ENCODE data around the gene RPP21. TPM values are rescaled to one million over a fixed set of nuclear protein-coding genes. Genes with fewer than 3 reads are reported as not detected.

Gene RPP21
- polyA plus RNA-seq (2013, experiment 1 of 2), result 83.5 TPM
- polyA plus RNA-seq (2013, experiment 2 of 2), result 77.7 TPM

DNA sequence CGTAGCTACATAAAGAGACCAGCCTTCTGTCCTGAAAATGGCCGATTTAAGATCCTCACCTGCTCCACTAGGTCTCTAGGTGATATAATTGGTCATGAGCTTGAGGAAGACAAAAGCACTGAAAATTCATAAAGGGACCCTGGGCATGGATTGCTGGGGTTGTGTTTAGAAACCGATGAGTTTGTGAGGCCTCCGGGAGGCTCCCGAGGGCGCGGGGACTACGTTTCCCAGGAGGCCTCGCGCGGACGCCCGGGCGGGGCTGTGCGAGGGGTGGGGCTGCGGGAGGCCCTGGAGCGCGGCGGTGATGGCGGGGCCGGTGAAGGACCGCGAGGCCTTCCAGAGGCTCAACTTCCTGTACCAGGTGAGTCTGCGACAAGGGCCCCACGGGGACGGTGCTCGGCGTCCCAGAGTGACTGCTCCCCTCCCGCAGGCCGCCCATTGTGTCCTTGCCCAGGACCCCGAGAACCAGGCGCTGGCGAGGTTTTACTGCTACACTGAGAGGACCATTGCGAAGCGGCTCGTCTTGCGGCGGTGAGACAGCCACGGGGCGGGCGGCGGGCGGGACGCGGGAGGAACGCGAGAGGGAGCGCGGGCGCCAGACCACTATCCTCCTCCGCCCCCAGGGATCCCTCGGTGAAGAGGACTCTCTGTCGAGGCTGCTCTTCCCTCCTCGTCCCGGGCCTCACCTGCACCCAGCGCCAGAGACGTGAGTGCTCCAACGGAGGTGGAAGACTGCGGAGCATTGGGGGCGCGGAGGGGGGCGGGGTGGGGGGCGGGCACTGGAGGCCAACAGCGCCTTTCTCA, at the start of gene RPP21:
Gene RPP21, plus strand, starts transcription at position 289 of the 804 bp plus-strand sequence. Its CDS starts 16 bp downstream, at position 305.
- WGBS, result 3% methylated on average over 45 of the region's 64 CpGs
- Histone ChIP-seq H3K4ac (ENCODE audit: low read depth in 1 of 2, low read length in 2 of 2) (peak within 1 kb of the TSS; percentile 7 to 60), H2BK12ac (ENCODE audit: low read length in 2 of 2) (peak within 1 kb of the TSS in 1 of 2 experiments; percentile 38), H3K36me3 (ENCODE audit: control insufficient read depth in 1 of 2, insufficient read depth in 2 of 2, low read depth in 1 of 2, low read length in 2 of 2) (peaks cover 23 to 39% of the 10 kb centered on the region in 2 experiments), H3K9me3 (ENCODE audit: control insufficient read depth, low read length) (no peaks in the 10 kb centered on the region), H4K8ac (ENCODE audit: low read length) (peak within 1 kb of the TSS; percentile 42), H3K79me1 (replicated peaks; ENCODE audit: low read length, poor library complexity, severe bottlenecking) (peaks cover 7% of the 10 kb centered on the region), H3K27ac (ENCODE audit: low read length, poor library complexity, severe bottlenecking) (peak within 1 kb of the TSS; percentile 39), H3K4me1 (ENCODE audit: control insufficient read depth, insufficient read depth, low read depth, low read length) (peaks cover 4% of the 10 kb centered on the region), H2BK5ac (ENCODE audit: low read depth, low read length, poor library complexity, severe bottlenecking) (no peak within 1 kb of the TSS), H3K18ac (ENCODE audit: low read depth in 1 of 2, low read length in 2 of 2) (peak within 1 kb of the TSS; percentile 14 to 94), H3K4me3 (ENCODE audit: insufficient read depth in 1 of 2, low read depth in 1 of 2, low read length in 2 of 2) (peak within 1 kb of the TSS; percentile 75 to 89), H3K9ac (ENCODE audit: low read length) (peak within 1 kb of the TSS; percentile 90), H2AFZ (ENCODE audit: low read depth, low read length) (peak within 1 kb of the TSS; percentile 83), H2BK15ac (ENCODE audit: low read depth, poor library complexity, severe bottlenecking) (no peak within 1 kb of the TSS), H2AK5ac (ENCODE audit: low read length, severe bottlenecking) (no peak within 1 kb of the TSS), H3K4me2 (ENCODE audit: low read length, poor library complexity, severe bottlenecking) (peak within 1 kb of the TSS; percentile 66), H3K23ac (ENCODE audit: low read length in 2 of 2) (no peak within 1 kb of the TSS), H4K91ac (ENCODE audit: low read length) (no peak within 1 kb of the TSS), H3K27me3 (ENCODE audit: control insufficient read depth in 1 of 2, insufficient read depth in 1 of 2, low read length in 2 of 2) (no peaks in the 10 kb centered on the region), H3K14ac (ENCODE audit: low read length in 2 of 2) (peak within 1 kb of the TSS in 1 of 2 experiments; percentile 68), H2BK120ac (ENCODE audit: low read depth, low read length) (no peak within 1 kb of the TSS)
- peak; percentile 83 for DNase-seq

DNA sequence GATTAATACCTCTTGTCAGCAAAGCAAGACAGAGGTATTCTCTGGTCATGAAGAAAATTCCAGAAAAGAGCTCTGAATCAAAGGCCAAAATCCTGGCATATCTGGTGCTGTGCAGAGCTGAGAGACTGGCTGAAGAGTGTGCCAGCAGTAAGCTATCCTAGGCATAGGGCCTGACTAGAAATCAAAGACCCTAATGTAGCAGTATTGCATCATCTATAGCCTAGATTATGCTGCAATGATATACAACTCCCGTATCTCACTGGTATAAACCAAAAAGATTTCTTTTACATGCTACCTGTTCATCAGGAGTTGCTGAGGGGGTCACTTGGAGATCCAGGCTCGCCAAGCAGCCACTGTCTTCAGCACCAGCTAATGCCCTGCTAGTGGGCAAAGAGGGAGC, 49.1 kb upstream of the RPP21 start:
- Histone ChIP-seq H3K4me2 (ENCODE audit: low read length, poor library complexity, severe bottlenecking) (no peak overlapping the region), H3K4ac (ENCODE audit: low read depth in 1 of 2, low read length in 2 of 2) (no peak overlapping the region), H2BK5ac (ENCODE audit: low read depth, low read length, poor library complexity, severe bottlenecking) (no peak overlapping the region), H2BK12ac (ENCODE audit: low read length in 2 of 2) (no peak overlapping the region), H2AK5ac (ENCODE audit: low read length, severe bottlenecking) (no peak overlapping the region), H3K23ac (ENCODE audit: low read length in 2 of 2) (no peak overlapping the region), H3K9me3 (ENCODE audit: control insufficient read depth, low read length) (no peaks in the 10 kb centered on the region), H2AFZ (ENCODE audit: low read depth, low read length) (no peak overlapping the region), H3K79me1 (replicated peaks; ENCODE audit: low read length, poor library complexity, severe bottlenecking) (peaks cover 24% of the 10 kb centered on the region), H4K8ac (ENCODE audit: low read length) (no peak overlapping the region), H3K14ac (ENCODE audit: low read length in 2 of 2) (no peak overlapping the region), H3K4me3 (ENCODE audit: insufficient read depth in 1 of 2, low read depth in 1 of 2, low read length in 2 of 2) (no peak overlapping the region), H3K18ac (ENCODE audit: low read depth in 1 of 2, low read length in 2 of 2) (no peak overlapping the region), H3K27ac (ENCODE audit: low read length, poor library complexity, severe bottlenecking) (no peak overlapping the region), H2BK15ac (ENCODE audit: low read depth, poor library complexity, severe bottlenecking) (no peak overlapping the region), H3K27me3 (ENCODE audit: control insufficient read depth in 1 of 2, insufficient read depth in 1 of 2, low read length in 2 of 2) (no peaks in the 10 kb centered on the region), H2BK120ac (ENCODE audit: low read depth, low read length) (no peak overlapping the region), H3K4me1 (ENCODE audit: control insufficient read depth, insufficient read depth, low read depth, low read length) (no peaks in the 10 kb centered on the region), H3K9ac (ENCODE audit: low read length) (no peak overlapping the region), H4K91ac (ENCODE audit: low read length) (no peak overlapping the region), H3K36me3 (ENCODE audit: control insufficient read depth in 1 of 2, insufficient read depth in 2 of 2, low read depth in 1 of 2, low read length in 2 of 2) (peaks cover 22 to 54% of the 10 kb centered on the region in 2 experiments)
- WGBS, result 97% methylated on average over 2 of the region's 2 CpGs
- DNase-seq, result no peak

GRCh38 chr6:30304002-30304401, 41.0 kb upstream of the RPP21 start:
- Histone ChIP-seq H3K4ac (ENCODE audit: low read depth in 1 of 2, low read length in 2 of 2) (no peak overlapping the region), H3K18ac (ENCODE audit: low read depth in 1 of 2, low read length in 2 of 2) (no peak overlapping the region)

DNA sequence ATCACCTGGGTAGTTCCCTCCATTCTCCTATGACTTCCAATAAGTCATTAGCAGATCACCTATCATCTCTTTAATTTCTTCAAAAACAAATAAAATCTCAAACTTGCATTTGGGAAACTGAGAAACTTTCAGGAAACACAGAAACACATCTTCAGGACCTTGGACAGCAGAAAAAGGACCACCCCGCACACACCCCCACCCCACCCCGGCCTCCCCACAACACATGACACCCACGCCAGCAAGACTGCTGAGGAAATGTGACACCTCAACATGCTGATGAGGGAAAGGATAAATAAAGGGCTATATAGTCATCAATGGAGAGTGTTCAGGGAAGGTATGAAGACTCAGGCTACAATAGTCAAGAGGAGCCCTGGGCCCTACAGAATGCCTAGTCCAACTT, 33.9 kb upstream of the RPP21 start:
- Histone ChIP-seq H2BK120ac (ENCODE audit: low read depth, low read length) (no peak overlapping the region), H3K9ac (ENCODE audit: low read length) (no peak overlapping the region), H2AFZ (ENCODE audit: low read depth, low read length) (no peak overlapping the region), H3K36me3 (ENCODE audit: control insufficient read depth in 1 of 2, insufficient read depth in 2 of 2, low read depth in 1 of 2, low read length in 2 of 2) (peaks cover 11 to 58% of the 10 kb centered on the region in 2 experiments), H3K4me3 (ENCODE audit: insufficient read depth in 1 of 2, low read depth in 1 of 2, low read length in 2 of 2) (no peak overlapping the region), H3K18ac (ENCODE audit: low read depth in 1 of 2, low read length in 2 of 2) (no peak overlapping the region), H3K4me1 (ENCODE audit: control insufficient read depth, insufficient read depth, low read depth, low read length) (no peaks in the 10 kb centered on the region), H3K27me3 (ENCODE audit: control insufficient read depth in 1 of 2, insufficient read depth in 1 of 2, low read length in 2 of 2) (no peaks in the 10 kb centered on the region), H2BK5ac (ENCODE audit: low read depth, low read length, poor library complexity, severe bottlenecking) (no peak overlapping the region), H3K79me1 (replicated peaks; ENCODE audit: low read length, poor library complexity, severe bottlenecking) (peaks cover 34% of the 10 kb centered on the region), H3K27ac (ENCODE audit: low read length, poor library complexity, severe bottlenecking) (no peak overlapping the region), H3K4me2 (ENCODE audit: low read length, poor library complexity, severe bottlenecking) (no peak overlapping the region), H3K9me3 (ENCODE audit: control insufficient read depth, low read length) (no peaks in the 10 kb centered on the region), H3K14ac (ENCODE audit: low read length in 2 of 2) (no peak overlapping the region), H2BK12ac (ENCODE audit: low read length in 2 of 2) (no peak overlapping the region), H3K23ac (ENCODE audit: low read length in 2 of 2) (no peak overlapping the region), H4K8ac (ENCODE audit: low read length) (no peak overlapping the region), H3K4ac (ENCODE audit: low read depth in 1 of 2, low read length in 2 of 2) (no peak overlapping the region), H4K91ac (ENCODE audit: low read length) (no peak overlapping the region), H2BK15ac (ENCODE audit: low read depth, poor library complexity, severe bottlenecking) (no peak overlapping the region), H2AK5ac (ENCODE audit: low read length, severe bottlenecking) (no peak overlapping the region)
- no CpG with 5 or more reads among the region's 3 CpGs for WGBS
- no peak for DNase-seq

More at GRCh38 chr6:30304002-30304401, 41.0 kb upstream of the RPP21 start:
- H3K27me3 ChIP-seq (ENCODE audit: control insufficient read depth in 1 of 2, insufficient read depth in 1 of 2, low read length in 2 of 2), result no peaks in the 10 kb centered on the region
- H2BK12ac ChIP-seq (ENCODE audit: low read length in 2 of 2), result no peak overlapping the region
- H2BK5ac ChIP-seq (ENCODE audit: low read depth, low read length, poor library complexity, severe bottlenecking), result no peak overlapping the region
- H4K91ac ChIP-seq (ENCODE audit: low read length), result no peak overlapping the region
- H3K27ac ChIP-seq (ENCODE audit: low read length, poor library complexity, severe bottlenecking), result no peak overlapping the region
- H2BK120ac ChIP-seq (ENCODE audit: low read depth, low read length), result no peak overlapping the region
- H3K9ac ChIP-seq (ENCODE audit: low read length), result no peak overlapping the region
- DNase-seq, result no peak
- no peaks in the 10 kb centered on the region for H3K9me3 ChIP-seq (ENCODE audit: control insufficient read depth, low read length)
- no peak overlapping the region for H3K4me3 ChIP-seq (ENCODE audit: insufficient read depth in 1 of 2, low read depth in 1 of 2, low read length in 2 of 2)
- H3K79me1 ChIP-seq (replicated peaks; ENCODE audit: low read length, poor library complexity, severe bottlenecking), result peaks cover 42% of the 10 kb centered on the region
- H3K36me3 ChIP-seq (ENCODE audit: control insufficient read depth in 1 of 2, insufficient read depth in 2 of 2, low read depth in 1 of 2, low read length in 2 of 2), result peaks cover 18 to 46% of the 10 kb centered on the region in 2 experiments
- 97% methylated on average over 1 of the region's 2 CpGs for WGBS
- H3K4me2 ChIP-seq (ENCODE audit: low read length, poor library complexity, severe bottlenecking), result no peak overlapping the region
- no peak overlapping the region for H4K8ac ChIP-seq (ENCODE audit: low read length)
- no peaks in the 10 kb centered on the region for H3K4me1 ChIP-seq (ENCODE audit: control insufficient read depth, insufficient read depth, low read depth, low read length)
- no peak overlapping the region for H3K23ac ChIP-seq (ENCODE audit: low read length in 2 of 2)
- no peak overlapping the region for H3K14ac ChIP-seq (ENCODE audit: low read length in 2 of 2)
- no peak overlapping the region for H2BK15ac ChIP-seq (ENCODE audit: low read depth, poor library complexity, severe bottlenecking)
- no peak overlapping the region for H2AFZ ChIP-seq (ENCODE audit: low read depth, low read length)
- H2AK5ac ChIP-seq (ENCODE audit: low read length, severe bottlenecking), result no peak overlapping the region
